Measurements from ENCODE around the gene PNLIP. TPM values are rescaled to one million over a fixed set of nuclear protein-coding genes. Genes with fewer than 3 reads are reported as not detected.
A peak's percentile ranks its signal among the peaks of the same experiment; 100 is the strongest.

Gene PNLIP
- total RNA-seq, 2 donors from 2014 or later: not detected

DNA sequence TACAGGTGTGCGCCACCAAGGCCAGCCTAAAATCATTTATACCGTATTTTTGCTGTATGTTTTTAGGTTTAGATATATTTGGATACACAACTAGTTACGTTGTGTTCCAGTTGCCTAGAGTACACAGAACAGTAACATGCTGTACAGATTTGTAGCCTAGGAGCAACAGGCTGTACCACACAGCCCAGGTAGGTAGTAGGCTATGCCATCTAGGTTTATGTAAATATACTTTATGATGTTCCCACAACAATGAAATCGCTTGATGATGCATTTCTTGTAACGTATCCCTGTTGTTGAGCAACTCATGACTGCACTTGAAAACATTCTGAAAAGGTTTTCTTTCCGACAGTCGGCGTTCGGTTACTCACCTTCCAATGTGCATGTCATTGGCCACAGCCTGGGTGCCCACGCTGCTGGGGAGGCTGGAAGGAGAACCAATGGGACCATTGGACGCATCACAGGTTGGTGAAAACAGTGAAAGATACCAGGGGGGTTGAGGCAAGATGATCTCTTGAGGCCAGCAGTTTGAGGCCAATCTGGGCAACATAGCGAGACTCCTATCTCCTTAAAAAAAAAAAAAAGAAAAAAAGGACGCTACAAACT is 7.7 kb downstream of the PNLIP start:
- H3K9me3 Mint-ChIP-seq: no peaks in the 10 kb centered on the region
- H3K4me3 Mint-ChIP-seq: no peak overlapping the region
- no peaks in the 10 kb centered on the region for H3K4me1 Mint-ChIP-seq
- no peaks in the 10 kb centered on the region for H3K36me3 Mint-ChIP-seq (ENCODE audit: low read depth)
- ATAC-seq (replicated peaks): no peak
- no peaks in the 10 kb centered on the region for H3K27me3 Mint-ChIP-seq
- no peak overlapping the region for H3K27ac Mint-ChIP-seq

GRCh38 chr10:116554628-116555027 is 8.9 kb downstream of the PNLIP start:
- H3K4me1 Mint-ChIP-seq: no peaks in the 10 kb centered on the region
- H3K27ac Mint-ChIP-seq: no peak overlapping the region
- no peaks in the 10 kb centered on the region for H3K9me3 Mint-ChIP-seq
- ATAC-seq (replicated peaks): no peak
- H3K4me3 Mint-ChIP-seq: no peak overlapping the region
- no peaks in the 10 kb centered on the region for H3K27me3 Mint-ChIP-seq
- no peaks in the 10 kb centered on the region for H3K36me3 Mint-ChIP-seq (ENCODE audit: low read depth)

DNA sequence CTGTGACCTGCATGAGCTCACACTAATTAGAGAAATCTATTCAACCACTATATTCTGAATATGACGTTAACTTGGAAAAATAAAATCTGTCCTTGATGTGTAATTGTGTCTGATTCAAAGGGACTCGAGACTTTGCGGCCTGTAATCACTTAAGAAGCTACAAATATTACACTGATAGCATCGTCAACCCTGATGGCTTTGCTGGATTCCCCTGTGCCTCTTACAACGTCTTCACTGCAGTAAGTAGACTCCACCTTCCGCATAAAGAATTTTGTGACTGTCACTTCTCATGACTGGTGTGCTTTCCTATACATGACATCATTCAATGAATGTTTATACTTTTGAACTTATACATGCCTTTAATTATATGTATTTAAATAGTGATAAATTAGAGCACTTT is 10.1 kb downstream of the PNLIP start:
- Mint-ChIP-seq H3K27ac (no peak overlapping the region), H3K4me1 (no peaks in the 10 kb centered on the region)

DNA sequence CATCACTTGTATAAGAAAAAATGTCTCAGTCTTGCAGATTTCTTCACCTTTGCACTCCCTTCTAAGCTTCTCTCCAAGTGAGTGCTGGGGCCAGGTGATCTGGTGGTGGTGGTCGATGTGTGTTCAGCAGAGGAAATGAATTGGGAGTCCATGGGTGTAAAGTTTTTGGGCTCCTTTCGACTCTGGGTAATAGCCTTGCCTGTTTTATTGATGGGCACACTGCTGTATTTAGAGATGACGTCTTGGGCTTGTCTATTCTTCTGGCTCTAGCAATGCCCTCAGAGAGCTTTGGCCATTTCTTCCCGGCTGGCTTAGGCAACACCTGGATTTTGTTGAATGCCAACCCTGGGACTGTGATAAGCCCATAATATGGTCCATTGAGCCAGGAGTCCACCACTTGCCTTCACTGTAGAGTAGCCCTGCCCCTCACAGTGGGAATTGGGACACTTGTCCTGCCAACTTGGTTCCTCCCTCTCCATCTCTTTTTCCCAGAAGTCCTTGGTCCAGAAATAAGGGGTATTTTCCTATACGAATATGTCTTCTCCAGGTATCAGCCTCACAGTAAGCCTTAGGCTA is 11.7 kb downstream of the PNLIP start:
- no peak overlapping the region for H3K4me3 Mint-ChIP-seq
- H3K36me3 Mint-ChIP-seq (ENCODE audit: low read depth): no peaks in the 10 kb centered on the region
- no peaks in the 10 kb centered on the region for H3K4me1 Mint-ChIP-seq
- H3K27me3 Mint-ChIP-seq: peaks cover 3% of the 10 kb centered on the region
- H3K9me3 Mint-ChIP-seq: no peaks in the 10 kb centered on the region
- no peak overlapping the region for H3K27ac Mint-ChIP-seq
- no peak for ATAC-seq (replicated peaks)

More for the DNA sequence above, 10.1 kb downstream of the PNLIP start:
- Mint-ChIP-seq H3K9me3 (no peaks in the 10 kb centered on the region), H3K36me3 (ENCODE audit: low read depth) (no peaks in the 10 kb centered on the region), H3K27me3 (no peaks in the 10 kb centered on the region), H3K4me3 (no peak overlapping the region)
- ATAC-seq (replicated peaks): no peak

DNA sequence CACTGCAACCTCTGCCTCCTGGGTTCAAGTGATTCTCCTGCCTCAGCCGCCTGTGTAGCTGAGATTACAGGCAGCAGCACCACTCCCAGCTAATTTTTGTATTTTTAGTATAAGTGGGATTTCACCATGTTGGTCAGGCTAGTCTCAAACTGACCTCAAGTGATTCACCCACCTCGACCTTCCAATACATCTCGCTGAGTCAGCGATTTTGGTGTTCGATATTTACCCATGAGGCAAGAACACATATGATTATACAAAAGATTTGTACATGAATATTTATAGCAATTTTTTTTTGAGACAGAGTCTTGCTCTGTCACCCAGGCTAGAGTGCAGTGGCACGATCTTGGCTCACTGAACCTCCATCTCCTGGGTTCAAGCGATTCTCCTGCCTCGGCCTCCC is 19.8 kb downstream of the PNLIP start:
- Mint-ChIP-seq H3K27me3 (peaks cover 6% of the 10 kb centered on the region), H3K27ac (no peak overlapping the region), H3K9me3 (no peaks in the 10 kb centered on the region), H3K36me3 (ENCODE audit: low read depth) (no peaks in the 10 kb centered on the region), H3K4me1 (no peaks in the 10 kb centered on the region), H3K4me3 (no peak overlapping the region)
- no peak for ATAC-seq (replicated peaks)

DNA sequence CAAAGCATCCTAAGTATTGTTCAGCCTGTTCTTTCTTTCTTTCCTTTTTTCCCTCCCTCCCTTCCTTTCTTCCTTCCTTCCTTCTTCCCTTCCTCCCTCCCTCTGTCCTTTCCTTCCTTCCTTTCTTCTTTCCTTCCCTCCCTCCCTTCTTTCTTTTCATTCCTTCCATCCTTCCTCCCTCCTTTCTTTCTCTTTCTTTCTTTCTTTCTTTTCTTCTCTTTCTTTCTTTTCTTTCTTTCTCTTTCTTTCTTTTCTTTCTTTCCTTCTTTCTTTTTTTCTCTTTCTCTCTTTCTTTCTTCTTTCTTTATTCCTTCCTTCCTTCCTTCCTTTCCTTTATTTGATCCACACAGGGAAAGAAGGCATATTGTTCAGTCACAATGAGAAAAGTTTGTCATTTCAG is 21.2 kb downstream of the PNLIP start:
- Mint-ChIP-seq H3K9me3 (no peaks in the 10 kb centered on the region), H3K4me3 (no peak overlapping the region), H3K4me1 (no peaks in the 10 kb centered on the region), H3K27me3 (peaks cover 6% of the 10 kb centered on the region), H3K36me3 (ENCODE audit: low read depth) (no peaks in the 10 kb centered on the region), H3K27ac (no peak overlapping the region)
- ATAC-seq (replicated peaks): no peak

DNA sequence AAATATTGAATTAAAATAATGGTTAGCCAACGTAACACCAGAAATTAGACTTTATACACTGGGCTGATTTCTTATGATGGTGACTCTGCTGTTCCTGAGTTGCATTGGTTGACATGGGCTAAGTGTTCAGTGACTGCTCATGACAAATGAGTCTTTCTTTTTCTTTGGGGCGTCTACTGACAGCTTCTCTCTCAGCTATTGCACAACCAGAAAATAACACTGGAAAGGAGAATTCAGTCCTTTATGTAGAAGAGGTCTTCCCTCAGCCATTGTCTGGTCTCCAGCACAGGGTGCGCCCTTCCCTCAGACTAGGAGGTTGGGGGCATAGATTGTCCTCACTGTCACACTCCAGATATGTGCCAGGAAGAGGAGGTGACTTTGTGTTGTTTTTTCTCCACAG is 21.6 kb downstream of the PNLIP start:
- no peak overlapping the region for H3K27ac Mint-ChIP-seq
- no peaks in the 10 kb centered on the region for H3K4me1 Mint-ChIP-seq
- H3K4me3 Mint-ChIP-seq: no peak overlapping the region
- no peaks in the 10 kb centered on the region for H3K9me3 Mint-ChIP-seq
- no peak for ATAC-seq (replicated peaks)
- H3K36me3 Mint-ChIP-seq (ENCODE audit: low read depth): no peaks in the 10 kb centered on the region
- H3K27me3 Mint-ChIP-seq: peaks cover 4% of the 10 kb centered on the region

DNA sequence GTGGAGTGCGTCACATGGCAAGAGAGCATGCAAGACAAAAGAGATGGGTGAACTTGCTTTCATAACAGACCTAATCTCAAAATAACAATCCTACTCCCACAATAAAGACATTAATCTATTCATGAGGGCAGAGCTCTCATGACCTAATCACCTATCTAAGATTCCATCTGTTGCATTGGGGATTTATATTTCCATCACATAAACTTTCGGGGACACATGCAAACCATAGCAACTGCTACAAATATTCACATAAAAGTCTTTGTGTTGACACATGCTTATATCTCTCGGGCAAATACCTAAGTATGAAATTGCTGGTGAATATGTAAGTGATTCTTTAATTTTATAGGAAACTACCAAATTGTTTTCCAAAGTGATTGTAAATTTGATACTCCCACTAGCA is 29.1 kb downstream of the PNLIP start:
- H3K4me1 Mint-ChIP-seq: no peaks in the 10 kb centered on the region
- peaks cover 4% of the 10 kb centered on the region for H3K27me3 Mint-ChIP-seq
- no peak overlapping the region for H3K27ac Mint-ChIP-seq
- H3K36me3 Mint-ChIP-seq (ENCODE audit: low read depth): no peaks in the 10 kb centered on the region
- H3K9me3 Mint-ChIP-seq: no peaks in the 10 kb centered on the region
- ATAC-seq (replicated peaks): no peak
- H3K4me3 Mint-ChIP-seq: no peak overlapping the region

DNA sequence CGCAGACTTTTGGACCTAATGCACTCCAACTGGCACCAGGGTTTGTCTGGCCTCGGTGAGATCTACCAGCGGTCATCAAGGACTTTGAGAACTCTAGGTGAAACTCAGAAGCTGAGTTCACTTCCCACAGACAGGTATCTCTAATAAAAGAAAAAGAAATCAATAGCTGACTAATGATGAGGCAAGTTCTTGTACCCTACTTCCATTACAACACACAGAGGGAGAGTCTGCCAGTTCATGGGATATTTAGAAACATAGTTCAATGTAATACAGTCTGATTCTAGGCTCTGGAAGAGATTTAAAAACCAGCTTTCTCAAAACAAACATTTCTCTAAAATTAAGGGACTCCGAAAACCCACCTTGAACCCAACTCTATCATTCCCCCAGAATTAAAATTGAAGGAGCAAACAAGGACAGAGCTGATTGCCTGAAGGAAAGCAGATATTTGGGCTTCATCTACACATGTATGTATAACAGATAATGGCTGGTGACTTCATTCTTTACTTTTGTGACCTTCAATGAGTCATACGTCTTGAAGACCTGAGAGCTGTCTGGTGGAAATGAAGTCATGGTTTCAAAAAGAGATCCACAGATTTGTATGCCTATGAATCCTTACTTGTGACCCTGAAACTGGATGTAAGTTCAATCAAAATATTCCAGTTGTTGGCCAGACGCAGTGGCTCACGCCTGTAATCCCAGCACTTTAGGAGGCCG is 42.3 kb downstream of the PNLIP start:
- peak; percentile 29 for ATAC-seq (replicated peaks)
- Mint-ChIP-seq H3K4me3 (no peak overlapping the region), H3K27me3 (no peaks in the 10 kb centered on the region), H3K36me3 (ENCODE audit: low read depth) (no peaks in the 10 kb centered on the region), H3K27ac (no peak overlapping the region), H3K9me3 (no peaks in the 10 kb centered on the region), H3K4me1 (no peaks in the 10 kb centered on the region)

DNA sequence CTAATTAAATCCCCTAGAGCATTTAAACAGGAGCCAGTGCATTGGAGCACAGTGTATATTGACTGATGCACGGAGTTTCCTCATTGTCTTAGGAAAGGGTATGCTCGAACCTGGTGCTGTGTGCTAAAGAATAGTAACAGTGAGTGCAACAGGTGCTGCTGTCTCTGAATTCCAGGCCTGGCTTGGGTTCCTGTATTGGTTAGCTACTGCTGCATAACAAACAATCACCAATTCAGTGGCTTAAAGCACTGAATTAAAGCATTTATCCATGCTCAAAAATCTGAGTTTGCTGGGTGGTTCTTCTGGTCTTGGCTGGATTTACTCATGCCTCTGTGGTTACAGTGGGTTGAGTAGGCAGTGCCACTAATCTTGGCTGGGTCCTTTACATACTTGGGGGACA is 43.3 kb downstream of the PNLIP start:
- Mint-ChIP-seq H3K4me3 (no peak overlapping the region), H3K9me3 (no peaks in the 10 kb centered on the region), H3K27ac (no peak overlapping the region), H3K27me3 (no peaks in the 10 kb centered on the region), H3K36me3 (ENCODE audit: low read depth) (no peaks in the 10 kb centered on the region), H3K4me1 (no peaks in the 10 kb centered on the region)
- ATAC-seq (replicated peaks): no peak

- Mint-ChIP-seq H3K36me3 (ENCODE audit: low read depth) (no peaks in the 10 kb centered on the region), H3K4me1 (no peaks in the 10 kb centered on the region), H3K27ac (no peak overlapping the region), H3K9me3 (no peaks in the 10 kb centered on the region), H3K27me3 (no peaks in the 10 kb centered on the region), H3K4me3 (no peak overlapping the region)
- ATAC-seq (replicated peaks): no peak
These were observed 44.2 kb downstream of the PNLIP start for GRCh38 chr10:116589926-116590325.

DNA sequence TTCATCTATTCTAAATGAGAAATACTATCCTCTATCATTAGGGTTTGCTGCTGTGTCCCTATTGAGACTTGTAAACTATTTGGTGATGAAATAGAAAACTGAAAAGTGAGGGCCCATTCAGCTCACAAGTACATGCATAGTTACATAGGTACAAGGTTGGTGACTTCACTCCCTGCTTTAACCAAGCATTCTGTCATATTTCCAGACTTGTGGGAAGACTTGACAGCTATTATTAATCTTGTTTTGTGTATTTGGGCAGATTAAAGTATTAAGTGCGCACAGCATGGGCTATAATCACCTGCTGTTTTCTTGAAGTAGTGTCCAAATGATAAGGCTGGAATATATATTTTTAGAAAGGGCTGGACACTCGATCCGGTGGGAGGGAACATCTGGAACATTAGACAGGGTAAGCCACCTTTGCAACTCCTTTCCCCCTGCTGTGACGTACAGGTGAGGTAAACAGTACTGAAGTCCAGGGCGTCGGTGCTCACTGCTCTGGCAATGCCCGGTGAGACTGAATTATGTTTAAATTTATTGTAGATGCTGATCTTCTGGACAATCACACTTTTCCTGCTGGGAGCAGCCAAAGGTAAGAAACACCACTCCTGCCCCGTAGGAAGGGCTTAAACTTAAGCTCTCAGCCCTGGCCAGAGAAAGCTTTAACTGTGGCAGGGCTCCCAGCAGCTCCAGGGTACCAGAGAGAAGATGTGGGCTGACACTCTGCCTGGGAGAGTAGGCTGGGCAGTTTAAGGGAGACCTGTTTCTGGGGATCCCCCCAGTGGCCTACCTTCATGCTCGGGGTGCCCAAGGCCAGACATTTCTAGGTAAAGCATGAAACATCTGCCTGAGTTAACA is 45.1 kb downstream of the PNLIP start, which contains the start of gene PNLIPRP1:
PNLIPRP1 (plus strand) TSS at position 370 of the 855 bp plus-strand sequence; CDS start at position 541, 171 bp downstream.
- no peak within 1 kb of the TSS for H3K4me3 Mint-ChIP-seq
- H3K36me3 Mint-ChIP-seq (ENCODE audit: low read depth): no peaks in the 10 kb centered on the region
- H3K4me1 Mint-ChIP-seq: no peaks in the 10 kb centered on the region
- H3K27ac Mint-ChIP-seq: no peak within 1 kb of the TSS
- H3K9me3 Mint-ChIP-seq: no peaks in the 10 kb centered on the region
- no peak for ATAC-seq (replicated peaks)
- peaks cover 3% of the 10 kb centered on the region for H3K27me3 Mint-ChIP-seq

- Mint-ChIP-seq H3K27ac (no peak overlapping the region), H3K9me3 (no peaks in the 10 kb centered on the region), H3K4me3 (no peak overlapping the region), H3K4me1 (no peaks in the 10 kb centered on the region), H3K27me3 (peaks cover 6% of the 10 kb centered on the region), H3K36me3 (ENCODE audit: low read depth) (no peaks in the 10 kb centered on the region)
- ATAC-seq (replicated peaks): no peak
These were observed 47.5 kb downstream of the PNLIP start for GRCh38 chr10:116593139-116593740.

- Mint-ChIP-seq H3K4me3 (no peak overlapping the region), H3K4me1 (no peaks in the 10 kb centered on the region), H3K27me3 (peaks cover 6% of the 10 kb centered on the region), H3K36me3 (ENCODE audit: low read depth) (no peaks in the 10 kb centered on the region), H3K9me3 (no peaks in the 10 kb centered on the region), H3K27ac (no peak overlapping the region)
- ATAC-seq (replicated peaks): no peak
These were observed 48.8 kb downstream of the PNLIP start for GRCh38 chr10:116594525-116595035.

All from activated T-helper 17 cell treated with anti-CD3 and anti-CD28 coated beads, Interleukin-2, amount 50 U/mL, for 72 hours (primary cell).